Caki2 (cell line): ENCODE data around the gene KCNG4. TPM values are rescaled to one million over a fixed set of nuclear protein-coding genes. Genes with fewer than 3 reads are reported as not detected.
"Not testable (repeated sequence)": the region's sequence is repeated elsewhere in the genome, so short reads cannot be mapped to it uniquely, and the experiment has no call there.

Experiments used
- DNase-seq: peaks from one replicate; pipeline ENCODE4 v3.0.0-alpha.2; 2015; ENCODE audit warnings: low read depth
- in situ Hi-C: cut with HindIII; loops from 2 replicates; pipeline ENCODE4 v1.10.0; 2016; ENCODE audit warnings: low sequenced_read_pairs, low pct_unique_long_range_greater_than_20kb, mixed read lengths
- total RNA-seq: library from RNA; depleted of rRNA; stranded (reverse); fragments of >200 nt; shearing (Covaris generic); gene quantifications from 2 replicates; pipeline ENCODE4 v1.2.3, GENCODE V29; 2014; ENCODE audit warnings: low replicate concordance

The KCNG4 gene
- total RNA-seq, 1 experiment from 2014 or later = not detected

- DNase-seq = no peak
- in situ Hi-C loops = no loop called here
Observed at GRCh38 chr16:84220851-84221250, 19.0 kb downstream of the KCNG4 start.

- in situ Hi-C loops = no loop called here
- no peak for DNase-seq
Observed at GRCh38 chr16:84218956-84219355, 20.9 kb downstream of the KCNG4 start.

- DNase-seq = no peak
- in situ Hi-C loops = no loop called here
Observed at GRCh38 chr16:84218176-84218823, 21.5 kb downstream of the KCNG4 start.

- in situ Hi-C loops, DNase-seq: not testable (repeated sequence)
Observed at GRCh38 chr16:84216144-84216543, 23.7 kb downstream of the KCNG4 start.

GRCh38 chr16:84215531-84215930 is 24.3 kb downstream of the KCNG4 start:
- in situ Hi-C loops = no loop called here
- no peak for DNase-seq

- in situ Hi-C loops = no loop called here
- no peak for DNase-seq
Observed at GRCh38 chr16:84214451-84215066, 25.3 kb downstream of the KCNG4 start.

GRCh38 chr16:84212631-84213030 is 27.2 kb downstream of the KCNG4 start:
- in situ Hi-C loops = no loop called here
- no peak for DNase-seq

- DNase-seq = no peak
- in situ Hi-C loops = no loop called here
Observed at GRCh38 chr16:84212154-84212553, 27.7 kb downstream of the KCNG4 start.

GRCh38 chr16:84209989-84210388 is 29.8 kb downstream of the KCNG4 start:
- in situ Hi-C loops = no loop called here
- no peak for DNase-seq

GRCh38 chr16:84207879-84208278 is 31.9 kb downstream of the KCNG4 start:
- in situ Hi-C loops = no loop called here
- no peak for DNase-seq

- DNase-seq = no peak
- in situ Hi-C loops = no loop called here
Observed at GRCh38 chr16:84207251-84207650, 32.6 kb downstream of the KCNG4 start.

GRCh38 chr16:84205976-84206691 is 33.7 kb downstream of the KCNG4 start:
- in situ Hi-C loops = no loop called here
- no peak for DNase-seq

GRCh38 chr16:84205123-84205522 is 34.7 kb downstream of the KCNG4 start:
- DNase-seq, in situ Hi-C loops: not testable (repeated sequence)

- DNase-seq, in situ Hi-C loops: not testable (repeated sequence)
Observed at GRCh38 chr16:84204551-84204950, 35.3 kb downstream of the KCNG4 start.

GRCh38 chr16:84199861-84200260 is 40.0 kb downstream of the KCNG4 start:
- in situ Hi-C loops = no loop called here
- no peak for DNase-seq

- DNase-seq = no peak
- in situ Hi-C loops = no loop called here
Observed at GRCh38 chr16:84199097-84199496, 40.7 kb downstream of the KCNG4 start.

- DNase-seq = peak; percentile 63
- in situ Hi-C loops = no loop called here
Observed at GRCh38 chr16:84198401-84198800, 41.4 kb downstream of the KCNG4 start.

- no peak for DNase-seq
- in situ Hi-C loops = no loop called here
Observed at GRCh38 chr16:84197466-84198128, 42.2 kb downstream of the KCNG4 start.
